CD14-positive monocyte (primary cell): ENCODE data around the gene NUTM2A. TPM values are rescaled to one million over a fixed set of nuclear protein-coding genes. Genes with fewer than 3 reads are reported as not detected.
"Not testable (repeated sequence)": the region's sequence is repeated elsewhere in the genome, so short reads cannot be mapped to it uniquely, and the experiment has no call there.

Source experiments
- DNase-seq, 3 donors: peaks; one replicate each; pipeline ENCODE4 v3.0.0-alpha.2; 2011 to 2022
- H2AFZ ChIP-seq: 2 replicates; pipeline ENCODE4 v1.6.0; 2012; ENCODE audit warnings: mild to moderate bottlenecking, low read depth, low read length, inconsistent platforms; ENCODE audit not compliant: insufficient read depth, poor library complexity, severe bottlenecking
- H3K27ac ChIP-seq, 2 donors: 1 replicate in 1 of 2; 2 replicates in 1 of 2; pipeline ENCODE4 v1.5.1; 2012 to 2013; ENCODE audit warnings: low read length in 2 of 2, control low read depth in 1 of 2, inconsistent platforms in 1 of 2, low read depth in 1 of 2, mild to moderate bottlenecking in 1 of 2
- H3K27me3 ChIP-seq, 2 donors: one replicate each; pipeline versions ENCODE4 v1.6.0 to v1.6.1; 2011 to 2013; ENCODE audit warnings: low read length in 2 of 2; ENCODE audit not compliant: control insufficient read depth in 2 of 2, insufficient read depth in 2 of 2
- H3K36me3 ChIP-seq, 2 donors: replicated peaks in 1 of 2; 1 replicate in 1 of 2; 2 replicates in 1 of 2; pipeline versions ENCODE4 v1.5.1 to v1.6.1; 2012 to 2013; ENCODE audit warnings: low read length in 2 of 2, control low read depth in 1 of 2, inconsistent platforms in 1 of 2, mild to moderate bottlenecking in 1 of 2; ENCODE audit not compliant: insufficient read depth in 2 of 2, control insufficient read depth in 1 of 2
- H3K4me1 ChIP-seq, 2 donors: 1 replicate in 1 of 2; 2 replicates in 1 of 2; pipeline versions ENCODE4 v1.5.1 to v1.6.1; 2012 to 2013; ENCODE audit warnings: low read length in 2 of 2, control low read depth in 1 of 2, inconsistent platforms in 1 of 2, mild to moderate bottlenecking in 1 of 2, moderate library complexity in 1 of 2; ENCODE audit not compliant: insufficient read depth in 2 of 2, control insufficient read depth in 1 of 2
- H3K4me2 ChIP-seq: replicated peaks from 2 replicates; pipeline ENCODE3; 2012; ENCODE audit warnings: low read length, moderate library complexity, mild to moderate bottlenecking; ENCODE audit not compliant: poor library complexity, severe bottlenecking; ENCODE audit errors: extremely low read depth
- H3K4me3 ChIP-seq, 3 experiments: fragments of 200-600 bp in 1 of 3; sonication (generic) in 1 of 3; replicated peaks in 1 of 3; 1 replicate in 2 of 3; 2 replicates in 1 of 3; pipeline ENCODE4 v1.5.1; 2011 to 2013; ENCODE audit warnings: low read length in 3 of 3, mild to moderate bottlenecking in 3 of 3, control low read depth in 2 of 3, low read depth in 2 of 3, inconsistent platforms in 1 of 3, moderate library complexity in 1 of 3
- H3K79me2 ChIP-seq: 2 replicates; pipeline ENCODE4 v1.6.0; 2012; ENCODE audit warnings: mild to moderate bottlenecking, control low read depth, inconsistent platforms, low read length, moderate library complexity; ENCODE audit not compliant: insufficient read depth
- H3K9ac ChIP-seq: 2 replicates; pipeline ENCODE4 v1.6.0; 2017; ENCODE audit warnings: low read length, mild to moderate bottlenecking; ENCODE audit not compliant: insufficient read depth, poor library complexity, severe bottlenecking
- H3K9me3 ChIP-seq, 2 donors: replicated peaks in 1 of 2; 1 replicate in 1 of 2; 2 replicates in 1 of 2; pipeline versions ENCODE4 v1.5.1 to v1.6.1; 2012 to 2013; ENCODE audit warnings: low read length in 2 of 2, control low read depth in 1 of 2; ENCODE audit not compliant: control insufficient read depth in 1 of 2, insufficient read depth in 1 of 2
- H4K20me1 ChIP-seq: 2 replicates; pipeline ENCODE4 v1.6.0; 2012; ENCODE audit warnings: mild to moderate bottlenecking, low read length, control low read depth, moderate library complexity; ENCODE audit not compliant: insufficient read depth
- H3K27ac Mint-ChIP-seq, 7 donors: one replicate each; pipeline ENCODE4 v1.8.0; 2020; ENCODE audit warnings: mild to moderate bottlenecking in 7 of 7, mixed read lengths in 7 of 7, moderate library complexity in 6 of 7, inconsistent platforms in 2 of 7
- H3K27me3 Mint-ChIP-seq, 3 donors: one replicate each; pipeline ENCODE4 v1.8.0; 2021 to 2022; ENCODE audit warnings: low read depth in 3 of 3, mild to moderate bottlenecking in 3 of 3, mixed read lengths in 3 of 3, moderate library complexity in 3 of 3, inconsistent platforms in 1 of 3
- H3K36me3 Mint-ChIP-seq, 2 donors: one replicate each; pipeline ENCODE4 v1.8.0; 2020; ENCODE audit warnings: mixed read lengths in 2 of 2, inconsistent platforms in 1 of 2, mild to moderate bottlenecking in 1 of 2
- H3K4me1 Mint-ChIP-seq: one replicate; pipeline ENCODE4 v1.8.0; 2020; ENCODE audit warnings: mild to moderate bottlenecking, mixed read lengths
- H3K4me3 Mint-ChIP-seq, 2 donors: one replicate each; pipeline ENCODE4 v1.8.0; 2020; ENCODE audit warnings: mild to moderate bottlenecking in 2 of 2, mixed read lengths in 2 of 2, moderate library complexity in 1 of 2
- H3K9me3 Mint-ChIP-seq, 7 donors: one replicate each; pipeline ENCODE4 v1.8.0; 2020 to 2022; ENCODE audit warnings: mixed read lengths in 7 of 7, mild to moderate bottlenecking in 6 of 7, moderate library complexity in 6 of 7, inconsistent platforms in 2 of 7
- WGBS: methylation state at CpG from one replicate; pipeline ENCODE4 v1.1.5; 2013; ENCODE audit warnings: missing lambda C conversion rate; ENCODE audit not compliant: insufficient coverage; 5-methylcytosine and 5-hydroxymethylcytosine counted together
- intact Hi-C, 2 donors: fragments of 100-400 bp; cut with micrococcal nuclease; formaldehyde crosslinking; loops; one replicate each; pipeline versions ENCODE4 v1.15.0 to v1.15.1; 2023
- polyA plus RNA-seq, 3 donors: library from polyadenylated mRNA; depleted of rRNA in 1 of 3; unstranded in 2 of 3; stranded (reverse) in 1 of 3; fragments of 300-500 nt in 2 of 3; fragments of >200 nt in 1 of 3; fragmentation: Illumina TruSeq in 2 of 3; gene quantifications; 1 replicate in 2 of 3; 2 replicates in 1 of 3; pipeline ENCODE4 v1.2.3, GENCODE V29; 2012 to 2021

Gene NUTM2A
- polyA plus RNA-seq, 3 donors: 0.08 to 0.83 TPM; not detected in 1

DNA sequence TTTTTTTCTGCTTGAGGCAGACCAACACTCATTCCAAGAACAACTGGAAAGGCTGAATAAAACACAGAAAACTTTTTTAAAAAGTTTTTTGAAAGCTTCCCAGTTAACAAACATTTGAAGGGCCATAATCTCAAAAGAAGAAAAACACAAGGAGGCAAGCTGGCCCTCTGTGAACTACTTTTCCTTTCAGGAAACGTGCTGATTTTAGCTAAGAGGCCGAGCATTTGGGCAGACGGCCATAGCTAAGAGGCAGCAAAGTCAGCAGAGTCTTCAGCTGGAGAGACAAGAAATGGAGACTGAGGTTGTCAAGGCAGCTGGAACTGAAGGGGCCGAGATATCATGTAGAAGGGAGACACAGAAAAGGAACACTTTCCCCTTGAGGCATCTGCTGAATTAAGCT is 18.3 kb upstream of the NUTM2A start:
- H3K9me3 ChIP-seq, H3K36me3 ChIP-seq, H3K27ac ChIP-seq, H3K27me3 Mint-ChIP-seq, intact Hi-C loops, H3K9me3 Mint-ChIP-seq, H2AFZ ChIP-seq, H3K4me3 ChIP-seq, H3K27me3 ChIP-seq, H3K4me3 Mint-ChIP-seq, H3K4me1 ChIP-seq, H3K9ac ChIP-seq, H3K79me2 ChIP-seq, H3K27ac Mint-ChIP-seq, H3K4me2 ChIP-seq, DNase-seq, H4K20me1 ChIP-seq: not testable (repeated sequence)
- H3K4me1 Mint-ChIP-seq: peaks cover 14% of the 10 kb centered on the region
- H3K36me3 Mint-ChIP-seq: peaks cover 13 to 16% of the 10 kb centered on the region in 2 donors
- no CpG with 5 or more reads among the region's 4 CpGs for WGBS

DNA sequence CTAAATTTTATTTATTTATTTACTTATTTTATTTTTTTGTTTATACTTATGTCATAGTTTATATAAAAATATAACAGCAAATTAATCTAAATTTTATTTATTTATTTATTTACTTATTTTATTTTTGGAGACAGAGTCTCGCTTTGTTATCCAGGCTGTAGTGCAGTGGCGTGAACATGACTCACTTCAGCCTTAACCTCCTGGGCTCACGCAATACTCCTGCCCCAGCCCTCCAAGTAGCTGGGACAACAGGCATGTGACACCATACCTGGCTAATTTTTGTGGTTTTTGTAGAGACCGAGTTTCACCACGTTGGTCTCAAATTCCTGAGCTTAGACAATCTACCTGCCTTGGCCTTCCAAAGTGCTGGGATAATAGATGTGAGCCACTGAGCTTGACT is 14.9 kb upstream of the NUTM2A start:
- H4K20me1 ChIP-seq, intact Hi-C loops, H3K4me3 Mint-ChIP-seq, H3K27me3 ChIP-seq, H2AFZ ChIP-seq, H3K27me3 Mint-ChIP-seq, H3K9ac ChIP-seq, DNase-seq, H3K27ac Mint-ChIP-seq, H3K9me3 ChIP-seq, H3K36me3 ChIP-seq, H3K4me2 ChIP-seq, H3K79me2 ChIP-seq, H3K27ac ChIP-seq, H3K4me3 ChIP-seq, H3K9me3 Mint-ChIP-seq: not testable (repeated sequence)
- no CpG with 5 or more reads among the region's 5 CpGs for WGBS
- Mint-ChIP-seq H3K36me3 (peaks cover 13 to 16% of the 10 kb centered on the region in 2 donors), H3K4me1 (peaks cover 34% of the 10 kb centered on the region)
- peaks cover 27 to 33% of the 10 kb centered on the region in 2 donors for H3K4me1 ChIP-seq

DNA sequence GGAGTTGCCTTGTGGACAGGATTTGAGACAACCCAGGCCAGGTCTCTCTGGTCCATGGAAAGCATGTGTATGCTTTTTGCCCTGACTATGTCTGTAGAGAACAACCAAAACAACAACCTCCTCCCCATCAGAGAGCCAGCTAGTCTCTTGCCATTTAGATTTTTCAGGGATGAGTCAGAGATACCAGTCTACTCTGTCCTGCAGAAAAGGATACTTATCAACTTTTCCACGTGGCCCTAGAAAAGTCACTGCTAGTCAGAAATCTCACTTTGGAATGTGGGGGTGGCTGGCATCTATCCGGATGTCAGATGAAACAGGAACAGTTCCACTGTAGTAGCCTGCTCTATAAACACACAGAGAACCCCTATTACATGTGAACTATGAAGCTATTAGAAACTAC is 13.4 kb upstream of the NUTM2A start:
- H3K4me3 ChIP-seq, H3K9ac ChIP-seq, H4K20me1 ChIP-seq, H3K27me3 Mint-ChIP-seq, H3K36me3 ChIP-seq, H3K9me3 ChIP-seq, H3K4me3 Mint-ChIP-seq, H3K4me2 ChIP-seq, H3K27me3 ChIP-seq, DNase-seq, H3K9me3 Mint-ChIP-seq, intact Hi-C loops, H2AFZ ChIP-seq, H3K79me2 ChIP-seq: not testable (repeated sequence)
- Mint-ChIP-seq H3K27ac (peak overlapping the region in 2 of 7 donors; percentile 66 to 88), H3K4me1 (peaks cover 43% of the 10 kb centered on the region), H3K36me3 (peaks cover 13 to 14% of the 10 kb centered on the region in 2 donors)
- WGBS: no CpG with 5 or more reads among the region's 2 CpGs
- peaks cover 40 to 48% of the 10 kb centered on the region in 2 donors for H3K4me1 ChIP-seq
- H3K27ac ChIP-seq: peak overlapping the region in 1 of 2 donors; percentile 45

DNA sequence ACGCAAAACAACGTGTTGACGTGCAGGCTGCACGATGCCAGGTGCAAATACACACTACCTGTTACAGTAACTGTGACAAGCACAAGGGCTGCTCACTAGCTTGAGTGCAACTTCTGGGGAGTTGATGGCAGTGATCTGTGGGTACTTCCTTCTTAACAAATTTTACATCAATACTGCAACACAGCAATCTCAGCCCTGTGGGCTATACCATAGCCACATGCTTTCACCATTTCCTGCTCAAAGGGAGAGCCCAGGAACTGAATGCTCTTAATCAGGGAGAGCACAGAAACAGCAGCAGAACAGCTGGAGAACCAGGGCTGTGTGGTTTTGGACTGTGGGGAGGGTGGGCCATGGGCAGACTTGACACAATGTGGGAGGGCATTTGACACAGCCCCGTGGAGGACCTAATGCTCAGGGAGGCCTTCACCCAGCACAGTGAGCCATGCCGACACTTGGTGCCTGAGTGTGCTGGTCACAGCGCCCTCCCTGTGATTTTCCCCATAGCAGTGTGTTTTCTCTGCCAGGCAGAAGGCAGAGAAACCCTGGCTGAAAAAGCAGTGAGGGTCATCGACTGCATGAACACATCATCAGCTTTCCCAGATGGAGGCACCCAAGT is 12.0 kb upstream of the NUTM2A start:
- H3K4me2 ChIP-seq, H3K9ac ChIP-seq, intact Hi-C loops, H3K4me3 Mint-ChIP-seq, H2AFZ ChIP-seq, H3K27me3 ChIP-seq, H3K36me3 ChIP-seq, H4K20me1 ChIP-seq, H3K79me2 ChIP-seq, H3K9me3 ChIP-seq, H3K27me3 Mint-ChIP-seq, H3K36me3 Mint-ChIP-seq, H3K4me3 ChIP-seq, H3K9me3 Mint-ChIP-seq, DNase-seq: not testable (repeated sequence)
- peak overlapping the region in 6 of 7 donors; percentile 55 to 90 (median 83) for H3K27ac Mint-ChIP-seq
- no CpG with 5 or more reads among the region's 8 CpGs for WGBS
- Histone ChIP-seq H3K4me1 (peaks cover 42 to 49% of the 10 kb centered on the region in 2 donors), H3K27ac (peak overlapping the region; percentile 45 to 64)
- peaks cover 48% of the 10 kb centered on the region for H3K4me1 Mint-ChIP-seq
